Activated CD4-positive, alpha-beta T cell treated with anti-CD3 and anti-CD28 coated beads for 4 hours (primary cell): ENCODE results near the gene SF3B2.
"Not testable (repeated sequence)": the region's sequence is repeated elsewhere in the genome, so short reads cannot be mapped to it uniquely, and the experiment has no call there.

Source experiments
- DNase-seq, 2 donors: peaks; one replicate each; pipeline ENCODE4 v3.0.0-alpha.2; 2020

Gene SF3B2

GRCh38 chr11:66077927-66078326 lies 25.8 kb downstream of the SF3B2 start:
- no peak for DNase-seq

GRCh38 chr11:66078949-66079348 lies 26.8 kb downstream of the SF3B2 start:
- not testable (repeated sequence) for DNase-seq

GRCh38 chr11:66080055-66080817 lies 28.1 kb downstream of the SF3B2 start:
- peak; percentile 76 to 85 for DNase-seq

- DNase-seq: peak; percentile 59 to 67
These were observed 29.3 kb downstream of the SF3B2 start for GRCh38 chr11:66081505-66081904.

GRCh38 chr11:66082946-66083698 lies 31.0 kb downstream of the SF3B2 start:
- no peak for DNase-seq

GRCh38 chr11:66083767-66084166 lies 31.6 kb downstream of the SF3B2 start:
- no peak for DNase-seq

- DNase-seq: no peak
These were observed 32.8 kb downstream of the SF3B2 start for GRCh38 chr11:66084821-66085475.

GRCh38 chr11:66087148-66087908 lies 35.2 kb downstream of the SF3B2 start:
- no peak for DNase-seq

- DNase-seq: no peak
These were observed 36.9 kb downstream of the SF3B2 start for GRCh38 chr11:66089067-66089466.

- DNase-seq: no peak
These were observed 38.1 kb downstream of the SF3B2 start for GRCh38 chr11:66090288-66090687.

- DNase-seq: not testable (repeated sequence)
These were observed 40.0 kb downstream of the SF3B2 start for GRCh38 chr11:66092125-66092524.

- DNase-seq: not testable (repeated sequence)
These were observed 47.6 kb downstream of the SF3B2 start for GRCh38 chr11:66099746-66100145.

GRCh38 chr11:66100272-66101065 lies 48.3 kb downstream of the SF3B2 start:
- DNase-seq: peak; percentile 33 to 56

- DNase-seq: no peak
These were observed 48.9 kb downstream of the SF3B2 start for GRCh38 chr11:66101066-66101464.

GRCh38 chr11:66104057-66104638 lies 52.0 kb downstream of the SF3B2 start:
- DNase-seq: no peak

GRCh38 chr11:66106786-66107599 lies 54.8 kb downstream of the SF3B2 start:
- no peak for DNase-seq

GRCh38 chr11:66107600-66108510 lies 55.7 kb downstream of the SF3B2 start:
- DNase-seq: no peak

GRCh38 chr11:66109294-66109693 lies 57.1 kb downstream of the SF3B2 start:
- DNase-seq: no peak

- no peak for DNase-seq
These were observed 59.0 kb downstream of the SF3B2 start for GRCh38 chr11:66111158-66111557.

- no peak for DNase-seq
These were observed 59.9 kb downstream of the SF3B2 start for GRCh38 chr11:66112041-66112491.
